ENCODE measurements around the gene MS4A6E. TPM values are rescaled to one million over a fixed set of nuclear protein-coding genes. Genes with fewer than 3 reads are reported as not detected.
"Not testable (repeated sequence)": the region's sequence is repeated elsewhere in the genome, so short reads cannot be mapped to it uniquely, and the experiment has no call there.

MS4A6E gene
- not detected for total RNA-seq

GRCh38 chr11:60326955-60327354, at the start of gene MS4A6E:
MS4A6E (plus strand) TSS chr11:60327255; CDS start chr11:60334896, 7,641 bp downstream.
- H3K9me3 ChIP-seq: no peaks in the 10 kb centered on the region
- intact Hi-C loops (cut with DNase I; ENCODE audit: low total_unique reads): no loop called here

GRCh38 chr11:60280412-60280811, 46.6 kb upstream of the MS4A6E start, which contains the start of gene MS4A4A:
MS4A4A (plus strand) TSS chr11:60280666; CDS start chr11:60280676, 10 bp downstream.
- Histone ChIP-seq H3K4me1 (no peaks in the 10 kb centered on the region), H3K9me3 (no peaks in the 10 kb centered on the region), H3K36me3 (no peaks in the 10 kb centered on the region), H3K27me3 (no peaks in the 10 kb centered on the region), H3K27ac (peak within 1 kb of the TSS in 1 of 4 donors; percentile 14), H3K4me3 (peak within 1 kb of the TSS in 1 of 4 donors; percentile 22)
- TF ChIP-seq CTCF (IDR thresholded peaks at IDR 0.05 in 4 of 5, conservative IDR thresholded peaks at IDR 0.05 in 1 of 5) (no peak), POLR2A (IDR thresholded peaks at IDR 0.05) (peak in 1 of 2 donors; percentile 9)
- ATAC-seq (no peak), DNase-seq (peak; percentile 6 to 17)
- intact Hi-C loops (cut with DNase I; ENCODE audit: low total_unique reads) (no loop called here), in situ Hi-C loops (cut with MboI; ENCODE audit: low sequenced_read_pairs in 4 of 4) (no loop called here)

More at GRCh38 chr11:60326955-60327354, at the start of gene MS4A6E:
- TF ChIP-seq CTCF (IDR thresholded peaks at IDR 0.05 in 4 of 5, conservative IDR thresholded peaks at IDR 0.05 in 1 of 5) (no peak), POLR2A (IDR thresholded peaks at IDR 0.05) (no peak)
- in situ Hi-C loops (cut with MboI; ENCODE audit: low sequenced_read_pairs in 4 of 4): no loop called here
- H3K36me3 ChIP-seq: no peaks in the 10 kb centered on the region
- H3K27ac ChIP-seq: no peak within 1 kb of the TSS
- DNase-seq (no peak), ATAC-seq (no peak)
- H3K4me3 ChIP-seq: no peak within 1 kb of the TSS
- no peaks in the 10 kb centered on the region for H3K27me3 ChIP-seq
- no peaks in the 10 kb centered on the region for H3K4me1 ChIP-seq

GRCh38 chr11:60281485-60281884, 45.6 kb upstream of the MS4A6E start:
- intact Hi-C loops (cut with DNase I; ENCODE audit: low total_unique reads) (no loop called here), in situ Hi-C loops (cut with MboI; ENCODE audit: low sequenced_read_pairs in 4 of 4) (no loop called here)
- no peak for TF ChIP-seq POLR2A (IDR thresholded peaks at IDR 0.05)
- TF ChIP-seq CTCF (IDR thresholded peaks at IDR 0.05 in 4 of 5, conservative IDR thresholded peaks at IDR 0.05 in 1 of 5): no peak
- ATAC-seq (no peak), DNase-seq (no peak)
- Histone ChIP-seq H3K27ac (no peak overlapping the region), H3K4me3 (peak overlapping the region in 1 of 4 donors; percentile 22), H3K4me1 (no peaks in the 10 kb centered on the region), H3K9me3 (no peaks in the 10 kb centered on the region), H3K36me3 (no peaks in the 10 kb centered on the region), H3K27me3 (no peaks in the 10 kb centered on the region)

GRCh38 chr11:60282286-60282685, 44.8 kb upstream of the MS4A6E start:
- H3K27ac ChIP-seq: no peak overlapping the region
- peak overlapping the region in 2 of 4 donors; percentile 13 to 22 for H3K4me3 ChIP-seq
- TF ChIP-seq CTCF (IDR thresholded peaks at IDR 0.05 in 4 of 5, conservative IDR thresholded peaks at IDR 0.05 in 1 of 5): no peak
- no peak for TF ChIP-seq POLR2A (IDR thresholded peaks at IDR 0.05)
- no peaks in the 10 kb centered on the region for H3K9me3 ChIP-seq
- no peaks in the 10 kb centered on the region for H3K36me3 ChIP-seq
- in situ Hi-C loops (cut with MboI; ENCODE audit: low sequenced_read_pairs in 4 of 4) (no loop called here), intact Hi-C loops (cut with DNase I; ENCODE audit: low total_unique reads) (no loop called here)
- H3K4me1 ChIP-seq: no peaks in the 10 kb centered on the region
- DNase-seq (no peak), ATAC-seq (no peak)
- no peaks in the 10 kb centered on the region for H3K27me3 ChIP-seq

GRCh38 chr11:60285411-60286126, 41.5 kb upstream of the MS4A6E start:
- H3K36me3 ChIP-seq; H3K4me3 ChIP-seq; H3K27ac ChIP-seq; H3K9me3 ChIP-seq; in situ Hi-C loops (cut with MboI; ENCODE audit: low sequenced_read_pairs in 4 of 4); intact Hi-C loops (cut with DNase I; ENCODE audit: low total_unique reads); H3K27me3 ChIP-seq; H3K4me1 ChIP-seq; DNase-seq; ATAC-seq: not testable (repeated sequence)

All from gastrocnemius medialis (tissue), 4 donors.